C4-2B (cell line): ENCODE data around the gene ZNF804A.

Experiments used
- ZFX ChIP-seq: fragments of 450-650 bp; IDR thresholded peaks from 2 replicates; pipeline ENCODE4 v1.6.1; 2017
- TF ChIP-seq, protein P1 (sequence below): fragments of 450-650 bp; conservative IDR thresholded peaks from 2 replicates; pipeline ENCODE4 v1.5.1; 2017; ENCODE audit warnings: mild to moderate bottlenecking

- TF ChIP-seq, protein P1, sequence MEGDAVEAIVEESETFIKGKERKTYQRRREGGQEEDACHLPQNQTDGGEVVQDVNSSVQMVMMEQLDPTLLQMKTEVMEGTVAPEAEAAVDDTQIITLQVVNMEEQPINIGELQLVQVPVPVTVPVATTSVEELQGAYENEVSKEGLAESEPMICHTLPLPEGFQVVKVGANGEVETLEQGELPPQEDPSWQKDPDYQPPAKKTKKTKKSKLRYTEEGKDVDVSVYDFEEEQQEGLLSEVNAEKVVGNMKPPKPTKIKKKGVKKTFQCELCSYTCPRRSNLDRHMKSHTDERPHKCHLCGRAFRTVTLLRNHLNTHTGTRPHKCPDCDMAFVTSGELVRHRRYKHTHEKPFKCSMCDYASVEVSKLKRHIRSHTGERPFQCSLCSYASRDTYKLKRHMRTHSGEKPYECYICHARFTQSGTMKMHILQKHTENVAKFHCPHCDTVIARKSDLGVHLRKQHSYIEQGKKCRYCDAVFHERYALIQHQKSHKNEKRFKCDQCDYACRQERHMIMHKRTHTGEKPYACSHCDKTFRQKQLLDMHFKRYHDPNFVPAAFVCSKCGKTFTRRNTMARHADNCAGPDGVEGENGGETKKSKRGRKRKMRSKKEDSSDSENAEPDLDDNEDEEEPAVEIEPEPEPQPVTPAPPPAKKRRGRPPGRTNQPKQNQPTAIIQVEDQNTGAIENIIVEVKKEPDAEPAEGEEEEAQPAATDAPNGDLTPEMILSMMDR: no peak
- TF ChIP-seq ZFX: no peak
These were observed 328.7 kb downstream of the ZNF804A start for GRCh38 chr2:184927040-184927439.
